HepG2 (cell line): ENCODE results near the gene RNASE7. TPM values are rescaled to one million over a fixed set of nuclear protein-coding genes. Genes with fewer than 3 reads are reported as not detected.

Experiments
- ATRX ChIP-seq: sonication (generic); formaldehyde crosslinking; IDR thresholded peaks from 2 replicates; pipeline ENCODE4 v1.4.0; 2020; ENCODE audit warnings: missing genetic modification reagents, borderline replicate concordance
- DMTF1 ChIP-seq: sonication (generic); formaldehyde crosslinking; IDR thresholded peaks from 2 replicates; pipeline ENCODE4 v1.4.0; 2020; ENCODE audit warnings: mild to moderate bottlenecking, missing genetic modification reagents
- ELF3 ChIP-seq: IDR thresholded peaks from 2 replicates; pipeline ENCODE4 v1.6.1; 2016; ENCODE audit warnings: missing genetic modification reagents, missing compliant biosample characterization
- ETV5 ChIP-seq: IDR thresholded peaks from 2 replicates; pipeline ENCODE4 v1.6.1; 2018; ENCODE audit warnings: missing biosample characterization, missing genetic modification reagents, inconsistent platforms, borderline replicate concordance
- FOXM1 ChIP-seq: sonication (generic); formaldehyde crosslinking; IDR thresholded peaks from 2 replicates; pipeline ENCODE4 v1.5.0; 2020; ENCODE audit warnings: missing genetic modification reagents
- HHEX ChIP-seq: IDR thresholded peaks from 2 replicates; pipeline ENCODE4 v1.6.1; 2016; ENCODE audit warnings: control low read depth
- HNF1B ChIP-seq: sonication (generic); formaldehyde crosslinking; IDR thresholded peaks from 2 replicates; pipeline ENCODE4 v1.5.1; 2020; ENCODE audit warnings: mild to moderate bottlenecking, moderate library complexity, missing genetic modification reagents
- ISL2 ChIP-seq: sonication (generic); formaldehyde crosslinking; IDR thresholded peaks from 2 replicates; pipeline ENCODE4 v1.5.0; 2020; ENCODE audit warnings: missing genetic modification reagents
- MNT ChIP-seq: fragments of 450-650 bp; IDR thresholded peaks from 2 replicates; pipeline ENCODE4 v1.6.1; 2016
- NR2F6 ChIP-seq, 2 experiments: IDR thresholded peaks; 2 replicates each; pipeline ENCODE4 v1.6.1; 2016; ENCODE audit warnings: antibody characterized with exemption in 1 of 2, mild to moderate bottlenecking in 1 of 2
- PATZ1 ChIP-seq: sonication (generic); formaldehyde crosslinking; IDR thresholded peaks from 2 replicates; pipeline ENCODE4 v1.4.0; 2020; ENCODE audit warnings: missing genetic modification reagents
- POLR2AphosphoS2 ChIP-seq: IDR thresholded peaks from 2 replicates; pipeline ENCODE4 v1.6.1; 2011; ENCODE audit warnings: low read depth, low read length, improper control_type of control experiment
- REPIN1 ChIP-seq: sonication (generic); formaldehyde crosslinking; IDR thresholded peaks from 2 replicates; pipeline ENCODE4 v1.8.0; 2022; ENCODE audit warnings: missing genetic modification reagents, low read depth, mild to moderate bottlenecking, borderline replicate concordance
- RFX3 ChIP-seq: IDR thresholded peaks from 2 replicates; pipeline ENCODE4 v1.6.1; 2016; ENCODE audit warnings: missing biosample characterization, missing genetic modification reagents
- RORA ChIP-seq: sonication (generic); formaldehyde crosslinking; IDR thresholded peaks from 2 replicates; pipeline ENCODE4 v1.5.0; 2020; ENCODE audit warnings: mild to moderate bottlenecking, missing genetic modification reagents, moderate library complexity
- SMC3 ChIP-seq: IDR thresholded peaks from 2 replicates; pipeline ENCODE4 v1.6.1; 2011; ENCODE audit warnings: low read length, improper control_type of control experiment
- SSRP1 ChIP-seq: IDR thresholded peaks from 2 replicates; pipeline ENCODE4 v1.6.1; 2016; ENCODE audit warnings: control low read depth
- ZBTB38 ChIP-seq: sonication (generic); formaldehyde crosslinking; IDR thresholded peaks from 2 replicates; pipeline ENCODE4 v1.5.1; 2020; ENCODE audit warnings: mild to moderate bottlenecking, missing genetic modification reagents
- ZBTB7A ChIP-seq: sonication (generic); formaldehyde crosslinking; IDR thresholded peaks from 2 replicates; pipeline ENCODE4 v1.8.0; 2022; ENCODE audit warnings: mild to moderate bottlenecking, missing genetic modification reagents
- ZFP41 ChIP-seq: sonication (generic); formaldehyde crosslinking; IDR thresholded peaks from 2 replicates; pipeline ENCODE4 v1.4.0; 2020; ENCODE audit warnings: mild to moderate bottlenecking, missing genetic modification reagents, borderline replicate concordance
- ZMAT5 ChIP-seq: sonication (generic); formaldehyde crosslinking; IDR thresholded peaks from 2 replicates; pipeline ENCODE4 v1.5.0; 2020; ENCODE audit warnings: mild to moderate bottlenecking, low read depth, missing genetic modification reagents, borderline replicate concordance
- ZNF614 ChIP-seq: IDR thresholded peaks from 2 replicates; pipeline ENCODE4 v1.6.1; 2018; ENCODE audit warnings: missing biosample characterization, missing genetic modification reagents, inconsistent platforms, borderline replicate concordance
- ZNF780A ChIP-seq: sonication (generic); formaldehyde crosslinking; IDR thresholded peaks from 2 replicates; pipeline ENCODE4 v1.8.0; 2022; ENCODE audit warnings: mild to moderate bottlenecking, missing genetic modification reagents, moderate library complexity
- polyA plus RNA-seq, 8 experiments: library from polyadenylated mRNA; depleted of rRNA in 3 of 8; stranded (reverse) in 7 of 8; unstranded in 1 of 8; fragments of >200 nt; fragmentation: Illumina TruSeq in 4 of 8; extraction: Trizol in 4 of 8; gene quantifications; 2 replicates each; pipeline versions ENCODE4 v1.2.1 to v1.2.3, GENCODE V29; 2011 to 2016; ENCODE audit warnings: low read depth in 4 of 8, missing spikeins in 1 of 8, mixed read lengths in 1 of 8; ENCODE audit not compliant: insufficient read depth in 1 of 8
- total RNA-seq, 5 experiments: library from RNA; depleted of rRNA; stranded (reverse); fragments of >200 nt; fragmentation: Illumina TruSeq; extraction: Trizol; gene quantifications; 2 replicates each; pipeline ENCODE4 v1.2.3, GENCODE V29; 2016; ENCODE audit warnings: low read depth in 1 of 5

Gene RNASE7
- total and polyA plus RNA-seq, 2 of the 13 experiments (the other 11 are each of a cell fraction or from before 2014, with no cell fraction given), result 0.04 TPM; not detected in 1

- TF ChIP-seq FOXM1 (CRISPR knock-in tag), result no peak
- TF ChIP-seq ZBTB38 (CRISPR knock-in tag), result 0 out of 2 replicates have a peak, but pooled peaks have one; percentile 2
- no peak for TF ChIP-seq ZFP41 (CRISPR knock-in tag)
- TF ChIP-seq ZNF780A (CRISPR knock-in tag), result no peak
- TF ChIP-seq SMC3, result no peak
- no peak for TF ChIP-seq POLR2AphosphoS2
- TF ChIP-seq ISL2 (CRISPR knock-in tag), result no peak
- no peak for TF ChIP-seq PATZ1 (CRISPR knock-in tag)
- 0 out of 2 replicates have a peak, but pooled peaks have one; percentile 8 for TF ChIP-seq ZBTB7A (CRISPR knock-in tag)
- no peak for TF ChIP-seq ATRX
- TF ChIP-seq ETV5, result no peak
- no peak for TF ChIP-seq RORA (CRISPR knock-in tag)
- TF ChIP-seq RFX3, result no peak
- no peak for TF ChIP-seq NR2F6 (IDR thresholded peaks at IDR 0.05)
- TF ChIP-seq NR2F6 (CRISPR knock-in tag; IDR thresholded peaks at IDR 0.05), result no peak
- TF ChIP-seq ELF3 (CRISPR knock-in tag), result no peak
- no peak for TF ChIP-seq DMTF1 (CRISPR knock-in tag)
- no peak for TF ChIP-seq MNT
- no peak for TF ChIP-seq HHEX
- TF ChIP-seq HNF1B (CRISPR knock-in tag), result peak; percentile 31; the same call in 1 of the 2 replicates
- TF ChIP-seq ZMAT5 (CRISPR knock-in tag), result no peak
- no peak for TF ChIP-seq ZNF614
- no peak for TF ChIP-seq SSRP1
- no peak for TF ChIP-seq REPIN1 (CRISPR knock-in tag)
Measured at GRCh38 chr14:21025371-21026273, 16.5 kb upstream of the RNASE7 start (continued).
